Epidermal melanocyte (primary cell): Measurements from ENCODE around the gene STK32B.
"Not testable (repeated sequence)": the region's sequence is repeated elsewhere in the genome, so short reads cannot be mapped to it uniquely, and the experiment has no call there.

Experiments used
- DNase-seq: peaks from one replicate; pipeline ENCODE4 v3.0.0; 2011; ENCODE audit warnings: low spot score; ENCODE audit not compliant: insufficient read length

The STK32B gene

DNA sequence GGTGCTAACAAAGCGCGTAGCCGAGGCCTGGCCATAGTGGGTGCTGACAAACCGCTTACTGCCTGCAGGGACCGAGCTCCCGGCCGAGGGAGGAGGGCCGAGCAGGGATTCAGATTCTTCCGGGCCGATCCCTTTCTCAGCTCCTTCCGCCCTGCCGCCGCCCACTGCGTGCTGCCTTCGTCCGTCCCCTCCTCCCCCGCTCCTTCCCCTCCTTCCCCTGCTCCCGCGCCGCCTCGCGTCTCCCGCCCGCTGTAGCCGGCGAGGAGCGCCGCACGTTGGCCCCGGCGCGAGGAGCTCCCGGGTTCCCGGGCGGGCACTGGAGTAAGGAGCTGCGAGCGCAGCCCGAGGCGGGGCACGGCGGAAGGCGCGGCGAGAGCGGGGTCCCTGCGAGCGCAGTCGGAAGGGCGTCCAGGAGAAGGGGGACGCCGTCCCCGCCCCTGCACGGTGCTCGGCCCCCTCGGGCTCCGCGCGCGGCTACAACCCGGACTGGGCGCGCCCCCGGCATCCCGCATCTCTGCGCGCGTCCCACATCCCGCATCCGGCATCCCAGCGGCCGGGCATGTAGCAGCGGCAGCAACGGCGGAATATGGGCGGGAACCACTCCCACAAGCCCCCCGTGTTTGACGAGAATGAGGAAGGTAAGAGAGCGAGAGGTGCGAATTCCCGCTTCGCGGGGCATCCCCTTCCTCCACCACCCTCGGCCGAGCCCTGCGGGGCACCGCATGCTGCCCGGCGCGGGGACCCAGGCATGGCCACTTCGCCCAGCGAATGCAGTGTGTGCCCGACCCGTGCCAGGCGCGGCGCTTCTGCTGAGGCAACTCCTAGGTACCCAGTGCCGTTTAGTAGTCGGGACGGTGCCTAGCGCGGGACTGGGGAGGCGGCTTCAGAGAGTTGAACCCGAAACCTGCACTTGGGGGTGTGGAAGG is at the start of gene STK32B:
Gene STK32B (plus strand): TSS at position 203 of the 926 bp plus-strand sequence.
- peak; percentile 65 for DNase-seq

DNA sequence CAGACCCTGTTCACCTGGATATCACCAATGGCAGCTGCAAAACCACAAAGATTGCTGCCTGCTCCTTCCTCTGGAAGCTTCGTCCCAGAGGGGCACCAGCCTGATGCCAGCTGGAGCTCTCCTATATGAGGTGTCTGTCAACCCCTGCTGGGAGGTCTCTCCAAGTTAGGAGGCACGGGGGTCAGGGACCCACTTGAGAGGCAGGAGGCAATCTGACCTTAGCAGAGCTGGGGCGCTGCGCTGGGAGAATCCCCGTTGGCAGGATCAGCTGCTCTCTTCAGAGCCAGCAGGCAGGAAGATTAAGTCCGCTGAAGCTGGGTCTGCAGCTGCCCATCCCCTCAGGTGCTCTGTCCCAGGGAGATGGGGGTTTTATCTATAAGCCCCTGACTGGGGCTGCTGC is 49.6 kb upstream of the STK32B start:
- not testable (repeated sequence) for DNase-seq

DNA sequence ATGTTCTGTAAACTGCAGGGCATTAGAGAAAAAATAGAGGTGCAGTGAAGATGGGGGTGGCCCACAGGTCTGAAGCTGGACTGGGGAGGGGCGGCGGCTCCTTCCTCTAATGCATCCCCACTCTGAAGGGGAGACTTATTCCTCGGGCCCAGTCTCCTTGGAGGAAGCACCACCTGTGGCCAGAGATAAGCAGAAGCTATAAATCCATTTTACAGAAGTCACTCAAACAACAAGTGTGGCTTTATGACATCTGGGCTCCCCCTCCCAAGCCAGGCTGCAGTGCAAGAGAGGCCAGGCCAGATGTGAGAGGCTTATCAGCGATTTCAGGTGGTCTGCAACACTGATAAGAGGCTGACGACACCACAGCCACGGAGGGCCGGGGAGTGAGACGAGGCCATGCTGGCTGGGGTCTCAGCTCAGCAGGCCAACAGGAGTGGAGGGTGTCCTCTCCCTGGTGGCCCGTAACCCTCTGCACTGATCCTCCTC is 47.9 kb upstream of the STK32B start:
- no peak for DNase-seq

DNA sequence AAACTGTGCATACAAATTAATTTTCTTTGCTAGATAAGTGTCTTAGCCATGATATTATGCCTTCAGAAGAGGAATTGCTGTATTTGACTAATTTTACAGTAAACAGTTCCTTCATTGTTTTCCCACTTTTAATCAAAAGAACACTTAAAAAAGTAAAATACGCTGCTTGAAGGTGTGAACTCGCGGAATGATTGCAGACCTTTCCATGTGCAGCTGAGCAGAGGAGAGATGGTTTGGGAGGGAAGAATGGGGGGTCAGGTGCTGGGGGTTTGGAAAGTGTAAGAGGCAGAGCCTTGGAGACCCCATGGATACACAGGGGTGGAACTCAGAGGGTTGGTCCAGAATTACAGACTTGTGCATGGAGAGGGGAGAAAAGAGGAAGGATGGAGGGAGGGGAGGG is 47.4 kb upstream of the STK32B start:
- no peak for DNase-seq

DNA sequence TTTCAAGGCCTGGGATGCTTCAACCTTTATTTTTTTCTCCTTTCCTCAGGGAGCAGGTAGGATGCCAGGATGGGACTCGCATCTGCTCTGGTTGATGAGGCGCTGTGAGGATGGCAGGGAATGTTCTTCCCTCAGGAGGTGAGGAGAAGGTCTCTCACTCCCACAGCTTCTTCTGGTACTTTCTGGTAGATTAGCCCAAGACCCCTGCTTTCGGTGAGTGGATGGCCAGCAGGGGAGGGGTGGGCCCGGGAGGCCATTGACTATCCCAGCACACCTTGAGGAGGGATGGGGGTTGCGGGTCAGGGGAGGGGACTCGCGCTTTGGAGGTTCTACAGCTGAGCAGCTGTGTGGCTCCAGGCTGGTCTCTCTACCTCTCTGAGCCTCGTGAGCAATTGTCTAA is 46.8 kb upstream of the STK32B start:
- DNase-seq: no peak

DNA sequence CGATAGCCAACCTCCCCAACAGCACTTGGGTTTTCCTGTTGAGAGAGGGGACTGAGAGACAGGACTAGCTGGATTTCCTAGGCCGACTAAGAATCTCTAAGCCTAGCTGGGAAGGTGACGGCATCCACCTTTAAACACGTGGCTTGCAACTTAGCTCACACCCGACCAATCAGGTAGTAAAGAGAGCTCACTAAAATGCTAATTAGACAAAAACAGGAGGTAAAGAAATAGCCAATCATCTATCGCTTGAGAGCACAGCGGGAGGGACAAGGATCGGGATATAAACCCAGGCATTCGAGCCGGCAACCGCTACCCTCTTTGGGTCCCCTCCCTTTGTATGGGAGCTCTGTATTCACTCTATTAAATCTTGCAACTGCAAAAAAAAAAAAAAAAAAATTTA is 44.3 kb upstream of the STK32B start:
- not testable (repeated sequence) for DNase-seq

DNA sequence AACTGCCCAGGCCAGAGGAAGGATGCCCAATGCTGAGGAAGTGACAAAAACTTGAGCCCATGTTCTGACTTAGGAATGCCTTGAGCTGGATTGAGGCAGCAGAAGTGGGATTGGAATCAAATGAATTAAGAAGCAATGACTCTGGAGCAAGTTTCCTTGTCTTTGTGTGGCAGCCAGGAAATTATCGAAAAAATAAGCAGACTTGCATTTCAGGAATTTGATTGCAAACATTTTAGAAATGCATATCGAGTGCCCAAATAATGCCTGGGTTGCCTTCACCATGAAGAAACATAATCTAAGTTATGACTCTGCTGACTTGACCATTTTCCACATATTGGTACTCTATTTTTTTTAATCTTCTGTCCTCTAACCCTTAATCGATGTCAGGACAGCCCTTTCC is 41.5 kb upstream of the STK32B start:
- no peak for DNase-seq

DNA sequence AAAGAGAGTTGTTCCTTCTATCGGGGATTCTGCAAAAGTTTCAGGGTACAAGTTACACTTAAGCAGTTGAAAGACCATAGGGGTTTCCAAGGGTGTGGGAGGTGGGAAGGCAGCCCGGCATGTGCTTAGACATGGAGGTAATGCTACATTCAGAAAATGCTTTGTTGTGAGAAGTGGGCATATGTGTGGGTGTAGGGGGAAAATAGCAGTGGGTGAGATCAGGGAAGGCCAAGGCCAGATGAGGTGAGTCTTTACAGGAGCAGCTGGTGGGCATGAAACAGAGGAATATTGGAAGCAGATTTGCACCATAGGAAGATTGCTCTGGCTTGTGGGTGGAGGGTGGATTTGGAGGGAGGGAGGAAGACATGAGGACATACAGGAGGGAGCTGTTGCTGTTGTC is 40.3 kb upstream of the STK32B start:
- no peak for DNase-seq

DNA sequence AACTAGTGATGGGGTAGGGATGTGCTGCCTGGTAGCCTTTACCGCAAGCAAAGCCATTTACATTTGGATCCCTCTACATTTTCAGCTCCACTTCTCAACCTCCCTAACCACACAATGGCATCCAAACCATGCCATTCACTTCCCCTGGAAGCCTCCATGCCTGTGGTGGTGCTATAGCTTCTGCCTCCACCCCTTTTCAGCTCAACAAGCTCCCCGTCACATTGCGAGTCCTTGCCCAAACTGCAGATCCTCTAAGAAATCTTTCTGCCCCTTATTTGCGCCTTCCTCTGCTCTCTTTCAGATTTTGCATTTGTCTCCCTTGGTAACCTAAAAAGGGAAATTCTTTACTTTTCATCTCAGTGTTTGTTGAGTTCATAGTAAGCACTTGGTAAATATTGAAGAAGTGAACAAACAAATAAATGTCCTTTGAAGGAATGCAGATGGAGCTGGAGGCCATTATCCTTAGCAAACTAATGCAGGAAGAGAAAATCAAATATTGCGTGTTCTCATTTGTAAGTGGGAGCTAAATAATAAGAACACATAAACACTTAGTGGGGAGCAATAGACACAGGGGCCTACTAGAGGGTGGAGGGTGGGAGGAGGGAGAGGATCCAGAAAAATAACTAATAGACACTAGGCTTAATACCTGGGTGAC is 38.9 kb upstream of the STK32B start:
- no peak for DNase-seq

DNA sequence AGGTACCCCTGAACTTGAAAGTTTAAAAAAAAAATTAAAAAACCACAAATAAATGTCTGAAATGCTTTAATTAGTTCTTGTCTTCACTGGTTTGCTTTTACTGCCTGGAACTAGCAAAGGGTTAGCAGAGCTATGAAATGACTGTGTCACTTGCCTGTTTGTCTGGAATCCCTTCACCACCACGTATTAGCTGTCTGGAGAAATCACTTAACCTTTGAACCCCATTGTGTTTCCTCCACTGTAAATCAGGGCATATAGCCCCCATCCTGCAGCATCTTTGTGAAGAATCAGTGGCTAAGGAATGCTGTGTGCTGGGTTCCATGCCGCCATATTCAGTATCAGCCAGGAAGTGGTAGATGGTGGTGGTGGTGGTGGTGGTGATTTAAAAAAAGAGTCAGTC is 38.3 kb upstream of the STK32B start:
- DNase-seq: no peak

DNA sequence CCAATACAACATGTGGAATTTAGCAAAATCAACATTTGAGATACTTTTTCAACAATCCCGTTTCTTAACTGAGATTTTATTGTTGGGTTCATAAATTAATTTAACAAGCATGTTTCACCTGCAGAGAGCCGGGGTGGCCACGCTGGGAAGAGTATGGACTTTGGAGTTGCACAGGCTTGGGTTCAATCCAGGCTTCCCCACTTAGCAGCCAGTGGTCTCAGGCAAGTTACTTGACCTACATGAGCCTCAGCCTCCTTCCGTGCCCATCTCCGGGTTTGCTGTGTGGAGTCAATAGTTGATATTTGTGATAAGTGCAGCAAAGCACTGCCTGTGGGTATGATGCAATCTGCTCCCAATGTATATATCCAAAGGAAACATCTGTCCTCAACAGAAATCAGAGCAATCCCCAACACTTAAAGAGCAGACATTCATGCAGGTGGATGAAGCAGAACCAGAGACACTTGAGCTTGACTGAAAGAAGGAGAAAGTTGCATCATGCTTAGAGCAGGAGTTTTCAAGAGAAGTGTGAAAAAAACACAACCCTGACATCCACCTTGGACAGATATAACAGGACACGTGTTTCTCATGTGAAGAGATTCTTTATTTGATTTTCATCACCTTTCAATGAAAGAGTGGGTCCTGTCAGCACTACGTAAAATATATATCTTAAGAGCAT is 37.1 kb upstream of the STK32B start:
- DNase-seq: no peak

DNA sequence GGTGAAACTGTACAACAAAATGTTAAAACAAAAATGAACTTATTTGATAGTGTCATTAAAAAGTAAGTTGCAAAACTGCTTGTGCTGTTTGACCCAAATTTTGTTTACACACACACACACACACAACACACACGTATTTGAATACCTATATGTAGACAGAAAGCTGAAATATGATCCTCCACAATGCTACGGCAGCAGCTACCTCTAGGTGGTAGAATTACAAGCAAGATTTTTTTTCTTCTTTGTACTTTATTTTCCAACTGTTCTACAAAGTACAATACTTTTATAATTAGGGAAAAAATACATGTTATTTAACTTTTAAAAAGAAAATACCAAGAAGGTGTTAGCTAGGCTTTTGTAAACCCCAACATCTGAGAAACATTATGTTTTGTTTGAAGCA is 33.2 kb upstream of the STK32B start:
- no peak for DNase-seq

DNA sequence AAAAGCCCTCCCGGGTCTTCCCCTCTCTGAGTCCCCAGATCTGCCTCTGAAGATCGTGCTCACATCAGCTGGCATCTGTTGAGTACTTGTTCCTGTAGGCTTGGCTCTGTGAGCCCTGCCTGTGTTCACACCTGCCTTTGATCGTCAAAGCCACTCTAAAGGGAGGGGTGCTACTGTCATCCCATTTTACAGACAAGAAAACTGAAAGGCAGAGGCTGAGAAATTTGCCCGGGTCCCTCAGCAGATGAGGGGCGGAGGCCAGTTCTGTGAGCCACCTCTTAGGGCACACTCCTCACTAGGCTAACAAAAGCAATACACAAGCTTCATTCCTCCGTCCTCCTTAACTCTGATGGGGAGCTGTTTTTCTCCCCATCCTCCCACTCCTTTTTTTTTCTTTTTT is 32.7 kb upstream of the STK32B start:
- no peak for DNase-seq

DNA sequence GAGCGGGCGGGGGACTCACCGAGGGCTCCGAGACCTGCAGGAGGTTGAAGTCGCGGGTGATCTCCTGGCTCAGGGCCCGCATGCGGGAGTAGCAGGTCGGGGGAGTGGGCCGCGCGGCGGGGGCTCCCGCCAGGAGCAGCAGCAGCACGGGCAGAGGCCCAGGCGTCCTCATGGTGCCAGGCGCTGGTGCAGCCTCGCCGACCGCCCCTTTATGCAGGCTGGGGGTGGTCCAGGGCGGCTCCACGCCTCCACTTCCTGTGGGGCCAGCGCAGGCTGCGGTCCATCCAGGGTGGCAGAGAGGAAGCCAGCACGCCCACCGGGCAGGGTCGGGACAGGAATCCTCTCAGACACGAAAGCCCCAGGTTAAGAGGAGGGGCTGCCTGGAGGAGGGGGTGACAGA is 32.0 kb upstream of the STK32B start, which contains the start of gene CYTL1:
Gene CYTL1 (minus strand): TSS at position 185 of the 400 bp plus-strand sequence. CDS start 13 bp downstream, at position 172.
- no peak for DNase-seq

DNA sequence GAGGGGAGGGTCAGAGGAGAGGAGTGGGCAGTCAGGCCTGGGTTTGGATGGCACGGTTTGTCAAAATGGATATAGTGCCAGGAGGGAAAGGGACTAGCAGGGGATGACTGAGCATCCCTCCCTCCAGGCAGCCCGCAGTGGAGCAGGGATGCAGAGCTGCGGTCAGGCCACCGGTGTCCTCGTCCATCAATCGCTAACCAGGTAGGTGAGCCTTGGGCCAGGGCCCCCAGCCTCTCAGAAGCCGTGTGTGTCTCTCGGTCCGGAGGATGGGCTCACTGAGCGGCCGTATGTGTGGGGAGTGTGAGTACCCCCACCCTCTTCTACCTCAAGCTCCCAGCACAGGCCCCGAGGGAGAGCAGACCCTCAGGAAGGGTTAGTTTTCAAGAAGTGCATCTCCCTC is 31.5 kb upstream of the STK32B start:
- no peak for DNase-seq

DNA sequence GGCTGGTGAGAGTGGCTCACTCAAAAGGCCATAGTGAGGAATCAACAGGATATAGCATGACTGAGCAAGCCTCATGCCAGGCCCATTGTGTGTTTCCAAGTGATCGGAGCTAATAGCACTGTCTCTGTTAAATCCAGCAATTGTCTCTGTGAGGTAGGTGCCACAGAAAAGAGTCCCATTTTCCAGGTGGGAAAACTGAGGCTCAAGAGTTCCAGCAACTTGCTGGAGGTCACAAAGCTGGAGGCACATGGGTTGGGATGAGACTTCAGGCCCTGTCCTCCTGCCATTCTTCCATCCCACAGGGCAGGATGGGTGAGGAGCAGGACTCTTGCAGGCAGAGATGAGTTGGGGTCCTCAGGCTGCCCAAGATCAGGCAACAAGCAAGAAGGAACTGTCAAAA is 30.9 kb upstream of the STK32B start:
- no peak for DNase-seq

DNA sequence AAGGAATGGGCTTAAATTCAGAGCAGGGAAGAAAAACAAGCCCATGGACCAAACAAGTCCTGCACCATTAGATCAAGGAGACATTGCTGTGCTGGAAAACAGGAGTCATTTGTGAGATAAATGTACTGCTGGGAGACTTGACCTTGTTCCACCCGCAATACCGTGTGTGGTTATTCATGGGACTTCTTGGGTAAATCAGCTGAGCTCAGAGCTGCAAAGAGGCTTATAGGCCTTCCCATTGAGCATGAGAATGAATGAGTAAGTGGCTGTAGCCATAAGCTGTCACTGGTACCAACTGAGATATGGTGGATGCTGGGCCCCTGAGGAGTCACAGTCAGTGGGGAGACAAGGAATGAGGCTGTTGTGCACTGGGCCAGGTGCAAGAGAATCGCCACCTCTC is 29.7 kb upstream of the STK32B start:
- DNase-seq: no peak

DNA sequence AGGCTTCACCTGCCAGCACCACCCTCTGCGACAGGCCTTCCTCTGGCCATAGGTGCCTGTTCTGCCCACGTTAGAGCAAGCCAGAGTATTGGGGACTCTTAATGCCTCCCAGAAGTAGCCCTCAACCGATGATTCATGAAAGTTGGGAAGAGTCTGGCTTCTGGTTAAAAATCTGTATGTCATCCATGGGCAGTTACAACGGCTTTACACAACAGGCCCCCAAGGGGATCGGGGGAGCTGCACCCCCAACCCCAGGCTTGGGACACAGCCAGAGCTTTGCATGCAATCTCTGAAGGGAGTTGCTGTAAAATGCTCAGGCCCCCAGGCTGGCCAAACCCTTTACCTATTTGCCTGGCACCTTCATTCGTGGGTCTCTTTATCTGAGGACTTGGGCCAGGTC is 26.6 kb upstream of the STK32B start:
- DNase-seq: no peak

DNA sequence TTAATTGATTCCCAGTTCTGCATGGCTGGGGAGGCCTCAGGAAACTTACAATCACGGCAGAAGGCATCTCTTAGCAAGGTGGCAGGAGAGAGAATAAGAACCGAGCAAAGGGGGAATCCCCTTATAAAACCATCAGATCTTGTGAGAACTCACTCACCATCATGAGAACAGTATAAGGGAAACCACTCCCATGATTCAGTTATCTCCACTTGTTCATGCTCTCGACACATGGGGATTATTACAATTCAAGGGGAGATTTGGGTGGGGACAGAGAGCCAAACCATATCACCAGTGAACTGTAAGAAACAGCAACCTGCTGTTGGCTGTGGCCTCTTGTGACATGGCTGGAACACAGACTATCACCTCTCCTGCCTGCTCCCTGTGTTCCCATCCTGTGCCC is 24.9 kb upstream of the STK32B start:
- DNase-seq: no peak

DNA sequence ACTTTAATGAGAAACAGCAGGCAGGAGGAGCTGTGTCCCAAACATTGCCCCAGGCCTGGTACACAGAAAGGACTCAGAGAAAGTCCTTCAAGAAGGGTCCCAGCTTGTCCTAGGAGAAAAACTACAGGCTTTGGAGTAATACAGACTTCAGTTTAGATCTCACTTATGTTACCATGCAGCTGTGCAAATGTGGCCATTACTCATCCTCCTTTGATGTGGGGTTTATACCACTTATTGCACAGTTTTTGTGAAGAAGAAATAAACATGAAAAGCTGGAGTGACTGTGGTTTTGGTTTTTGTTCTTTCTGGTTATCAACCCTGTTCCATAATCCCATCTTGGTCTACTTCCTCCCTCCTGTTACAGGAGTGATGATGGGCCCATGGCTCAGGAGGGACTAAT is 23.9 kb upstream of the STK32B start:
- no peak for DNase-seq

DNA sequence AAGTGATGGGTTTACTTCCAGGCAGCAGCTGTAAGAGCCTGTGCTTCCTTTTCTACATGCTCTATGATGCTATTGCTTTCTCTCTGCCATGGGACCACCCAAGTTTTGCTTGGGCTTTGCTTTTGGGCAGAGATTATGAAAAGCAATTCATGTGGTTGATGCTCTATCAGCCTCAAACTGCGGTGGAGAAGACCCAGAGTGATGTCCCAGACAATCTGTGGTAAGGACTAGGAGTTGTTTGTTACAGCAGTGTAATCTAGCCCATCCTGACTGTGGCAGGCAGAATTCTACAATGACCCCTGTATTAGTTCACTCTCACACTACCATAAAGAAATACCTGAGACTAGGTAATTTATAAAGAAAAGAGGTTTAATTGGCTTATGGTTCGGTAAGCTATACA is 22.8 kb upstream of the STK32B start:
- no peak for DNase-seq

DNA sequence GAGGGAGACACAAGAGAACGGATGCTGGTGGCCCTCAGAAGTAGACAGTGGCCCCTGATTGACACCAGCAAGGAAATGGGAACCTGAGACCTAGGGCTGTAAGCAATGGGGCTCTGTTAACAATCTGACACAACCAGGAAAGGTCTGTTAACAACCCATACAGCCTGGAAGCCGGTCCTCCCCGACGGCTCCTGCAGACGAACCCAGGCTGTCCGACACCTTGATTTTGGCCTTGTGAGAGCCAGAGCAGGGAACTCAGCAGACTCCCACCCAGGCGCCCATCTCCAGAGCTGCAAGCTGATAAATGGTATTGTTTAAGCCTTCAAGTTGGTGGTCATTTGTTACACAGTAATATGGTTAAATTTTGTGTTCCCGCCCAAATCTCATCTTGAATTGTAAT is 21.8 kb upstream of the STK32B start:
- no peak for DNase-seq
